Renal pelvis (tissue), 4 donors: ENCODE measurements around the gene EHD4. TPM values are rescaled to one million over a fixed set of nuclear protein-coding genes. Genes with fewer than 3 reads are reported as not detected.

ENCODE experiments used
- DNase-seq: peaks from one replicate; pipeline ENCODE4 v3.0.0-alpha.2; 2013
- polyA plus RNA-seq, 3 donors: library from polyadenylated mRNA; unstranded; fragments of 120-200 nt; gene quantifications; one replicate each; pipeline ENCODE4 v1.2.1, GENCODE V29; 2013; ENCODE audit not compliant: insufficient read length in 3 of 3

The EHD4 gene
- polyA plus RNA-seq, 3 donors: 16.8 to 18.7 (median 17.5) TPM

GRCh38 chr15:41921167-41921566, 51.2 kb downstream of the EHD4 start:
- no peak for DNase-seq

DNA sequence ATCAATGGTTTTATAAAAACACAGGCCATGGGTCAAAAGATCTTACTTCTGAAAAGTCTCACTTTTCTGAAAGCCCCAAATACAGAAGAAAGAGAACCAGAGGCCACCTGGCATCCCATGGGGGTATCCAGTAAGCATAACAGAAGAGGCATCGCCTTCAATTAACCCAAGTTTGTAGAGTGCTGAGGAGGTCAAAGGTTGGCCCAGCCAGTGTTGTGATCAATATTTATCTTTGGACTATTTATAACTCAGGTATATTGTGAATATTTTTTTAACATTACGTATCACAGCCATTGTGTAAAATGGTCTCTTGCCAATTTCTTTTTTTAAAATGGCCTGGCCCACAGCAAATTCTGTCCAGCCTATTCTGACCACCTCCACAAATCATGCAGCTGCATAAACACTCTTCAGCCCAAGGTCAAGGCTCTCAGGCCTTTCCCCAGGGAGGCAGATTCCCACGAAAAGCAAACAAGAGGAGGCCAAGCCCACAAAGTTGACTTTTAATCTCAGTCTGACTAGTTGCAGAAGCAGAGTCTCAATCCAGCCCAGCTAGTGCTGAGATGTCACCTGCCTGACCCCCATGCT, 52.3 kb downstream of the EHD4 start:
- no peak for DNase-seq

DNA sequence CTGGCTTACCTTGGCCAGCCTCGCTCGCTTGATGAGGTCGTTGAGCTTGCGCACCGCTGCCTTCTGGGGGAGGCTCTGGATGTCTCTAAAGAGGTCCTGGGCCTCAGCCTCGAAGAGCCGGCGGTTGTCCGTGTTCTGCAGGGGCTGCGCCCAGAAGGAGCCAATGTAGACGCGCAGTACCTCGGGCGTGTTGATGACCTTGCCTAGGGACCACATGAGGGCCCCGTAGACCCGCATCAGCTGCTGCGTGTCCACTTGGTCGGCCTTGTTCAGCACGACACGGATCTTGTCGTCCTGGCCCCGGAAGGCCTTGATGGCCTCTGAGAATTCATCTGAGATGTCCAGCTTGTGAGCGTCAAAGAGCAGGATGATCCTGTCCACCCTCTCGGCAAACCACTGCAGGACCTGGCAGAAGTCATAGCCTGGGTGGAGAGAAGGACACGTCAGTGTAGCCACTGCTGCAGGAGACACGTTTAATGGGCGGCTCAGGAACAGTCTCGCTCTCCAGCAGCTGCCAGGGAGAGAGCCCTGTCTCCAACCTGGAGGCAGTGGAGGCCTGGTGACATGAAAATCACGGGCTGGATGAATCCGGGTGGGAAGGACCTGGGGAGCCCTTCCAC, 53.0 kb downstream of the EHD4 start:
- DNase-seq: no peak

- DNase-seq: no peak
These were observed 53.7 kb downstream of the EHD4 start for GRCh38 chr15:41918506-41919126.

DNA sequence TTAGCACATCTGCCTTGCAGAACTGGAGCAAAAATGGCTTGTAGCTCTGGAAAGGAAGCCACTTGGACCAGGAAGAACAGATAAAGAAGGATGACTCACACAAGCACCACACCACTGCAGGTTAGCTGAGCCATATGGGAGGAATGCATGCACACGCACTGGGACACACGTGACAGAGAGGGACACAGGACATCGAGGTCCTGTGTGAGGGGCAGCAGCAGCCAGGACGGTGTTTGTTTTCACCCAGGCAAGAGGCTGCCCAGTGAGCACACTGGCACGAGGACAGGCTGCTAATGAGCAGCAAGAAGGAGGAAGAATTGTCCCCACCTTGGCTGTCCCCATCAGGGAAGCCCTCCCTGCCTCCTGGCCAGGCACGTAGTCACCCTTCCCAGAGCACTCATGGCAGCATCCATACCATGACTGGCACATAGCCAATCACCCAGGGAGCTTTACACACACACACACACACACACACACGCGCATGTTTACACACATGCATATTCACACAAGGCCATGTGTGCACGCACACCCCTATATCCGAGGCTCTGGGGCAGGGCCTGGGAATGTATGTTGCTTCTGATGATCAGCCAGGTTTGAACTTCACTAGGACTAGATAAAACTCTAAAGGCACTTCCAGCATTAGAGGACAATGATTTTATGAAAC, 54.5 kb downstream of the EHD4 start:
- DNase-seq: no peak

DNA sequence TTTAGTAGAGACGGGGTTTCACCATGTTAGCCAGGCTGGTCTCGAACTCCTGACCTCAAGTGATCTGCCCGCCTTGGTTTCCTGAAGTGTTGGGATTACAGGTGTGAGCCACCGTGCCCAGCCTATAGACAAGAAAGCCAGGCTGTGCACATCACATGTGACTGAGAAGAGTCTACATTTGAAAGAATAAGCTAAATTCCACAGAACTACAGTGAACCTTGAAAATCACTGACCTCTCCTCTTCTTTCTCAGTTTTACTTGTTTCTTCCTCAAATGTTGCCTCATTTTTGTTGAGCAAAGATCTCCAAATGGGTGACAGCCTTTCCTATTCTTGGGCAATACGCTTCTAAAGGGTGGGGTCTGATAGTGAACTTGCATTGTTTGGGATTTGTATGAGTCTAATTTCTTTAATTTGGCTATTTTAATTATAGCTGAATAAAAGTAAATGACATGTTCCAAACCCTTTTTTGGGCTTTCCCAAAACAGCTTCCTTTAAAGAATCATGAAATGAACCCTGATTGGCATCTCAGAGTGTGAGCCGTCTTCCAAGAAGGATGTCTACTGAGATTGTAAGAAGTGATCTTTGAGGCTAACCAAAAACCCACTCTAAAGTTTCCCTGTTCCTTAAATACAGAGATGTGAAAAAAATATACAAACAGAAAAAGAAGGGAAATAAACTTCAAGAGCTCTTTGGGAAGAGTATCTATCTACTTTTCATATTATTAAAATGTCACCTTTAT, 56.9 kb downstream of the EHD4 start:
- no peak for DNase-seq

GRCh38 chr15:41914411-41914810, 57.9 kb downstream of the EHD4 start:
- DNase-seq: no peak

DNA sequence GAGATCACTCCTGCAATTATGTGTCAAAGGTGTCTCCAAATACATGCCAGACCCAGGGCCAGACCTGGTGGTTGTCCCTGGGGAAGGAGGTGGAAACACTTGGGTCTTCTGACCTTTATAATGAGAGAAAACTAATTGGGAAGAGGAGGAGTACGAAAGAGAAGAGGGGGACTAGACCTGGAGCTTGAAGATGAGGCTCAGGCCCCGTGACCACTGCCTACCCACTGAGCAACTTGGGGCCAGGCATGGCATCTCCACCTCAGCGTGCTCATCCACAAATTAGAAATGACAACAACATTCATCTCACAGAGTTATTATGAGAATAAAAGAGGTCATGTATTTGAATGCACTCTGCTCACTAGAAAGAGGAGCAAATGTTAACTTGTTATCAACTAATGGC, 59.1 kb downstream of the EHD4 start:
- DNase-seq: no peak

GRCh38 chr15:41911691-41912345, 60.5 kb downstream of the EHD4 start:
- DNase-seq: no peak

DNA sequence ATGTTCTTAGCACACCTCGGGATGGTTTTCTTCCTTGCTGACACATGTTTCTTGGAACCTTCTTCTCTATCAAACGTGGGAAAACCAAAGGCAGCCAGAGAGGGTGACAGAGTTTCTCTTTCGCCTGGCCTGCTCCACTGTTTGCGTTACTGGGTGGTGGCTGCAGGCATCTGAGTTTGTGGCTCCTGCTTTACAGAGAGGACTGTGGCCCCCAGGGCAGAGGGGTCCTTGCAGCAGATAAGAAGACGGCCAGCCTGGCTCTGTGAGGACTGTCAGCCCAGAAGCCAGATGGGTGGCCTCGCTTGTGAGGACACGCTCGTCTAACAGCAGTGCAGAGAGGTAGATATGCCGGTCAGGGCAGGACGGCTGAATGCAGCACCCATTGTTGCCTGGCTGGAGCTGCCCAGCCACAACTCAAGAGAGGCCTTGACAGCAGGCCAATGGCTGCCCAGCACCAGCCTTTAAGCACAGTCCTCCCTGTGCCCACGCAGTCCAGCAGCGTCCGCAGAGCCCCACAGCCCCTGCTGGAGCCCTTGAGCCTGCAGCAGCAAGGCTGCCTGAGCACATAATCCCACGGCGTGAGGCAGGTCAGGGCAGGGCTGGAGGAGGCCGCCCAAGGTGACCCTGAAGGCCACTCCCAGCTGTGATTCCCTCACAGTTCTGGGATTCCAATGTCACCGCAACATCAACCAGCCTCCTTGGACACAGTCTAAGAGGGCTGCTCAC, 63.5 kb downstream of the EHD4 start:
- no peak for DNase-seq

DNA sequence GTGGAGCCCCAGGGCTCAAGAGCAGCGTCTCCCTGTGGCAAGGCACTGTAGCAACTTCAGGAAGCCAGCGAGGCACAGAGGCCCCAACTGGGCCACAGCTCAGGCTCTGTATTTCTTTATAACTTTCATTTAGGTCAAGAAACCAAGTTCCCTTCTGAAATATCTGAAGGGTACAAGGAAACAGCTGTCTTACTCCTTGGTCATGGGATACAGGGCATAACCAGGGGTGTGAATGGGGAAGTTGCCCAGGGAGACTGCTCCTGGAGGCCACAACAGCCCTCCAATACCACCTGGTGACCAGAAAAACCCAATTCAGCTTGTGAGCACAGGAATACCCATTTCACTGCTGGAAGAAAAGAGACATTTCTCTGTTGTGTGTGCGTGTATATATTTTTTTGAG, 65.2 kb downstream of the EHD4 start:
- no peak for DNase-seq

GRCh38 chr15:41906608-41907007, 65.7 kb downstream of the EHD4 start:
- no peak for DNase-seq

DNA sequence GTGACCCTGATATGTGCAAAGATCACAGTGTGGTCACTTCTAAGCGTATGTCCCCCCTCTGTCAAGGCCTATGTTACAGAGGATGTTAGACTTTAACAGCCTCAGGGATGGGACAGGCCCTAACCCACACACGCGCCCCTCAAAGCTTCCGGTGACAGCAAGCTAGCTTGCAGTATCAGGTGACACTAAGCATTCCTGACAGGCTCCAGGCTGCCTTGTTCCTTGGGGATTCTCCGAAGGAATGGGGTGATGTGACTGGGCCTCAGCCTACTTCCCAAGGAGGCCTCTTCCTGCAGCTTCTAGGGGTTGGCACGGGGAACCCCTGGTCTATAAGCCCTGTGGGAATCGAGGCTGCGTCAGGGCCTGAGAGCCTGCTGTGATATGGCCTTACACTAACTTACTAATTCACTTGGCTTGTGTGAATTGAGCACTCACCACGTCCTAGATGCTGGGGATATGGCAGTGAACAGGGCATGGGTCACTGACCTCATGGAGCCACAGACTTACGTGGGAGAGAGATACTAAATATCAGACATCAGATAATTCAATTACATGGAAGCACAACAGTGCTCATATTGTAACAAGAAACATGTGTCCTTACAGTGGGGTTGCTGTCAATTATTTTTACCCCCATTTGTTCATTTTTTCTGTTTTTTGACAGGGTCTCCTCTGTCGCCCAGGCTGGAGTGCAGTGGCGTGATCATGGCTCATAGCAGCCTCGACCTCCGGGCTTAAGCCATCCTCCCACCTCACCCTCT, 67.1 kb downstream of the EHD4 start:
- DNase-seq: no peak

DNA sequence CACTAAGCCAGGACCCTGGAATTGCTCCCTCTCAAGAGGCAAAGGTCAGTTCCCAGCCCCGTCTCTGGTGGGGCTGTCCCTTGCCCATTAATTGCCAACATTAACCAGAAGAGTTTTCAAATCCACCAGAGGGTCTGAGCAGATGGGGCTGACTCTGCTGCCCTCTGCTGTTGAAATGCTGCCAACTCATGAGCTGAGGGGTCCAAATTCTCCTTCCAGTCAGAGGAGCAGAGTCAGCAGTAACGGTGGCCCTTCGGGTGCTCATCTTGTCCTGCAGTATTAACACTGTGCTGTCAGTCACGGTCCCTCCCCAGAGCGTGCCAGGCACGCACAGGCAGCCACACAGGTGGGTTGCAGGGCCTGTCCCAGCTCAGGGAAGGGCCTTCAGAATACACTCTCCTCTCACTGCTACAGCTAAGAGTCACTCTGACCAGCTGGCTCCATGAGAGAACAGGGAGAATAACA, 67.8 kb downstream of the EHD4 start:
- DNase-seq: peak; percentile 75

GRCh38 chr15:41903782-41904181, 68.6 kb downstream of the EHD4 start:
- no peak for DNase-seq

- no peak for DNase-seq
These were observed 70.9 kb downstream of the EHD4 start for GRCh38 chr15:41901431-41901830.

GRCh38 chr15:41900526-41901380, 71.6 kb downstream of the EHD4 start:
- DNase-seq: no peak

DNA sequence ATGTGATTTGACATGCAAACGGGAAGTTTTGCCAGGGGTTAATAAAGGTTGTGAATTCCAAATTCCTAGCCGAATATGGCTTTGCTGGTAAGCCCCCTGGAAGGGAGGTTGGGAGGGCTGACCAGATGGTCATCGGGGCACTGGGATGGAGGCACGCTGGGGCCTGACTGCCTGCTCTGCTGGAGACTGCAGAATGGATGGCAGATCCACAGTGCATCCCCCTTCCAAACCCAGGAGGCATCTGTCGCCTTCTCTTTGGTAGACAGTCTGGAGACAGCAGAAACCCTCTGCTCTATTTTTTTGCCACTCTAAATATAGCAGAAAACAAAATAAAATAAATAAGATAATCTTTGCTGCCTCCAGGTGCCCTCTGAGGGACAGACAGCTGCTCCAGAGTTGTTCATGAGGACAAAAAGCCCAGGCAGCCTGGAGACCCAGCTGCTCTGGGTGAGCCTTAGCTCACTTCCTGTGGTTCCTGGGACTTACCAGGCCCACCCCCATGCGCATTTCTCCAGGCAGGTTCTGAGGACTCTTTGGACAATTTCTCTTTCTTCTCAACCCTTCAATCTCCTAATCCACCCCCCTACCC, 72.4 kb downstream of the EHD4 start:
- no peak for DNase-seq

- peak; percentile 61 for DNase-seq
These were observed 75.0 kb downstream of the EHD4 start for GRCh38 chr15:41897363-41897799.
